Activated naive CD4-positive, alpha-beta T cell treated with anti-CD3 and anti-CD28 coated beads, Interleukin-2, amount 50 U/mL, for 16 hours (primary cell): ENCODE results near the gene RUBCNL.
A peak's percentile ranks its signal among the peaks of the same experiment; 100 is the strongest.

ENCODE experiments used
- DNase-seq: peaks from one replicate; pipeline ENCODE4 v3.0.0-alpha.2; 2020

The RUBCNL gene

DNA sequence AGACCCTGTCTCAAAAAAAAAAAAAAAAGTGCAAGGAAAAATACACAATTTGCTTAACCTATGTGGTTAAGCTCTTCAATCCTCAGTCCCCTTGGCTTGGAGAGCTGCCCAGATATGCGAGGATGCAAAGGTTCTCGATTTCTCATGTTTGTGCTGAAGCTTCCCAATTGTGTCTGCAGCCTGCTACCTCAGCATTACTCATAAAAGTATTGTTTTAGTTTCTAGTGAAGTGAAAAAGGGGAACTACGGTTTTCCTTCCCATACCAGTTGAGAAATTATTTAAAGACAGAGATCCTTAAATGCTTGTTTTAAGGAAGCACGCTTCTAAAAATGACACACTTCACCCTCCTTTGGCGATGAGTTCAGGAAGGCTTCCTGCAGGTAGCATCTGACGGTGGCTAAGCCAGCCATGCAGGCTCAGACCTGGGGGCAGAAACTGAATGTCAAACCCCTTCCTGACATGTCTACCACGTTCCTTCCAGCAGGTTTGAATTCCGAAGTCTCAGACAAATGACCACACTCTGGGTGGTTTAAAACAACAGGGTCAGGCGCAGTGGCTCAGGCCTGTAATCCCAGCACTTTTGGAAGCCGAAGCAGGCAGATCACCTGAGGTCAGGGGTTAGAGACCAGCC, 47.9 kb downstream of the RUBCNL start:
- no peak for DNase-seq

DNA sequence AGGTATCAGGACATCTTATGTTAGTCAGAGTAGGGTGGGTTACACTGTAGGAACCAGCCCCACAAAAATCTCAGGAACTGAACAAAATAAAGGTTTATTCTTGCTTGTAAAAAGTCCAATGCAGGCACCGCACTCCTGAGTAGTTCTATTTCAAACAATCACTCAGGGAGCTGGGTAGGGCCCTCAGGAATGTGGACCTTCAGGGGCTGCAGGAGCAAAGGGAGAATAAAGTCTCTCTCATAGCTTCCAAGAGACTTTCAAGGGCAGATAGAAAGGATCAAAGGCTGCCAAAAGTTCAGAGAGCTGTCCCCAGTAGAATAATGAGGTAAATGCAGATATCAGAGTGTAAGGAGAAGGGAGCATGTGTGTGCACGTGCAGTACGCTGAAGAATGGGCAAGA, 49.4 kb downstream of the RUBCNL start:
- DNase-seq, result no peak

DNA sequence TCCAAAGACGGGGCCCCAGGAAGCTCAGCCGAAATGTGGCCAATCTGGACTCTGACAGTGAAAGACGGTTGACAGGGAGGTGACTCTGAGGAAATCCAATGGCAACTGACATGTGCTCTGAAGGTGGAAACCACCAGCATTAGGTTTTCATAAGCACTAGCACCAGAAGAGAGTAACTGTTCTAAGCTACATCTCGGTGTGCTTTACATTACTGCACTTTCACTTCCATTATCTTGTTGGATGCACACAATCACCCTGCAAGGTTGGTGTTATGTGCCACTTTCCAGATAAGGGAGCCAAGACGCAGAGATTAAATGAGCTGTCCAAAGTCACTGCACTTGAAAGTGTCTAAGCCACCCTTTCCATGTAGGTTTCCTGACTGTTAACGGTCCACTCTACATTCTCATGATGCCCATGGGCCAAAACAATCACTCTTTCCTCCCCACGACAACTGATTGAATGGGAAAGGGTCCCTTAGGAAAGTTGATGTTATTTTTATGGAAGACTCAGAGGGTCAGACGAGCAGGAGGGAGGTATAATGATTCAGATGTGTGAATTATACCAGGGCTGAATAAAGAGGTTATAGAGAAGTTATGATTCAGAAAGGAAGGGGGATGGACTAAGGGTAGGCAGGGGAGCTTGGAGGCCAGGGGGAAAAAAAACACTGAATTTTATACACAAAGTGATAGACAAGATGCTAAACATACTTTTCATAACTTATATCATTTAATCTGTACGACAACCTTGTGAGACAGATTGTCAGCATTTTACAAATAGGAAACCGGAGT, 52.8 kb downstream of the RUBCNL start:
- DNase-seq, result no peak

DNA sequence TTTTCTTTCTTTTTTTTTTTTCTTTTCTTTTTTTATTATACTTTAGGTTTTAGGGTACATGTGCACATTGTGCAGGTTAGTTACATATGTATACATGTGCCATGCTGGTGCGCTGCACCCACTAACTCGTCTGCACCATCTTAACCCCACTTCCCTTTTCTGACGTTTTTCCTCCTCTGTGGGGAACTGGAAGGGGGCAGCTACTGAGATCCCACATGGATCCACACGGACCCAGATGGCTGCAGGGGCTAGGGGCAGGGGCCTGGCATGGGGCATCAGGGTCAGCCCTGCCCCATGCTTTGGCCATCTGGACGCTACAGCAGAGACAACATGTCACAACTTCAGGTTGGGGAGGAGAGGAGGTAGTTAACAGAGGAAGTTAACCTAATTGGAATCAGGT, 54.3 kb downstream of the RUBCNL start:
- DNase-seq, result no peak

DNA sequence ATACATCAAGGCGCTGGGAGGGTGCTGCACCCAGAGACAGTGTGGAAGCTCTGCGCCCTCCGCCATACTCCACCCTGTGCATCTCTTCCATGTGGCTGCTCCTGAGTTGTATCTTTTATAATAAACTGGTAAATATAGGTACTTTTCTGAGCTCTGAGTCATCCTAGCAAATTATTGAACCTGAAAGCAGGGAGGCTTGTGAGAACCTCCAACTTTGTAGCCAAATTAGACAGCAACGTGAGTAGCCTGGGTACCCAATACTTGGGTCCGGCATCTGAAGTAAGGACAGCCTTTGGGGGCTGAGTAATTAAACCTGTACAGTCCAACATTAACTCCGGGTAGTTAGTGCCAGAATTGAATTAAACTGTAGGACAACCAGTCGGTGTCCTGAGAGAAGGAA, 57.4 kb downstream of the RUBCNL start:
- DNase-seq, result no peak

DNA sequence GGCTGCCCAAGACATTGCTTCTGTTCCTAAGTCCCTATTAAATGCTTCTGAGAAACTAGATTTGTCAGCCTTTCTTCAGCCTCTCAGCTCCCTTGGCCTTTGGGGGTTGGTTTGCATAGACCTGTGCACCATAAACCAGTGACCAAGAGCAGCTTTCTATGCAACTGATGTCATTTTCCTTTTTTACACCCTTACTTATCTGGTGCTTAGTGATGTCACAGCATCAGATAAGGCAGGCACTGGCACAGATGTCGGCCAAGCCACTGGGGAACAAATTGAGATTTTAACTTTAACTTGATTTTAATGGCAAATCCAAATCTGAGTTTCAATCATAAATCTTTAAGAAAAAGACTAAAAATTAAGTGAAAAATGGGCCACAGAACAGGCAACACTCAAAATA, 59.8 kb downstream of the RUBCNL start:
- no peak for DNase-seq

DNA sequence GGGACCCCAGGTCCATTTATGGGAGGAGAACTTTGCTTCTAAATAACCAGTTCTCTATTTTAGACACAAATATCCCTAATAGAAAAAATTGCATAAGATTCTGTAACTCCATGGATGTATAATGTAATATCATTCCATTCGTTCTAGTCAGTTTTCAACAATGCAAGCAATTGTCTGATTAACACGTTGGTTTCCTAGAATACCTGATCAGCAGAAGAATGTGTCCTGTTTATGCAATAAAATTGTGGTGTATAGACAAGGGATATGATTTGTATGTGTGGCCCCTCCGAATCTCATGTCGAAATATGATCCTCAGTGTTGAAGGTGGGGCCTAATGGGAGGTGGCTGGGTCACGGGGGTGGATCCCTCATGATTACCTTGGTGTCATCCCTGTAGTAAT, 62.1 kb downstream of the RUBCNL start:
- no peak for DNase-seq

DNA sequence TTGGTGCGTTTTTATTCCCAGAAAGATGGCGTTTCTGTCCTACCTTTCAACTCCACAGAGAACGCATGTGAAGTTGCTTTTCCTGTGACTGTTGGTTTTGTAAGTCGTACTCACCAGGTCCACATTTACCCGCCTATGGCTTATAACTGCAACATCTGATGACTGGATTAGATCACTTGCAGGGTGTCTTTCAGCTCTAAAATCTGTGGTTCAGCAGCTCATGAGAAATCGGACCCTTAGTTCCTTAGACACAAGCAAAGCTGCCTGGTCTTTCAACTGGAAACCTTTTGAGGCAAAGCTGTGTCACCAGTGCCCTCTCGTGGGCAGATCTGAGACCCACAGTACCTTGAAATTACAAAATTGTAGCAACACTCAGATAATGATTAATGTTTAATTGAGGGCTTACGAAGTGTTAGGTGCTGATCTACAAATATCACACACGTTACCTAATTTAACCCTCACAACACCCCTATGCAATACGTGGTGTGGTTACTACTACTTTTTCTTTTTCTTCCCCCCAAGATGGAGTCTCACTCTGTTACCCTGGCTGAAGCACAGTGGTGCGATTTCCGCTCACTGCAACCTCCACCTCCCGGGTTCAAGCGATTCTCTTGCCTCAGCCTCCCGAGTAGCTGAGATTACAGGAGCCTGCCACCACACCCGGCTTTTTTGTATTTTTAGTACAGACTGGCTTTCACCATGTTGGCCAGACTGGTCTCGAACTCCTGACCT, 65.4 kb downstream of the RUBCNL start:
- DNase-seq, result peak; percentile 79

DNA sequence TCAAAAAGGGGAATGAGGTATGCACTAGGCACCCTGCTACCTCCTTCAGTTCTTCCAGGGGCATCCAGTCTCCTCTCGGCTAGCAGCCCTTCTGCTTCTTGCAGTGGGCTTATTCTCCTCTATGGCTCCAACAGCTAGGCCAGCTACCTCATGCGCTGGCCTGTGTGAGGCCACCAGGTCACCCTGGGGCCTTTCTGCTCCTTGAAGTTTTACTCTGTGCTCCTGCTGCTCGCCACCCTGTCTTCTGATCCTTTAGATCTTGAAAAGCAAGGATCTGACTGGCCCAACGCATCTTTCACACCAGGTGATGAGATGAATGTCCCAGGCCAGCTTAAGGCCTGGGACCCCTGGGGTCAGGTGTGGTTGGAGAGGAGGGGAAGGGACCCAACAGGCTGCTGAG, 66.2 kb downstream of the RUBCNL start:
- DNase-seq, result no peak

DNA sequence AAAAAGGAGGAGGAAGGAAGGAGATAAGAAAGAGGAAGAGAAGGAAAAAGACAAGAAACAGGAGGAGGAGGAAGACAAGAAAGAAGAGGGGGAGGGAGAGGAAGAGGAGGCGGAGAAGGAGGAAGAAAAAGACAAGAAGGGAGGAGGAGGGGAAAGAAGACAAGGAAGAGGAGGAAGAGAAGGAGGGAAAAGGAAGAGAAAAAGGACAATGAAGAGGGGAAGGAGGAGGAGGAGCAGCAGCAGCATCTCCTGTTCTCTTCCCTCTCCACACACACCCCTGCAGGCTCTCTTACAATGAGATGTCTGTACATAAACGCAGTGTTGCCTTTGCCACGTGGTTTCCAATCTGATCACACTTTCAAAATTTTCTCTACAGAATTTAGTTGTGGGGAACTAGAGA, 66.6 kb downstream of the RUBCNL start:
- no peak for DNase-seq

DNA sequence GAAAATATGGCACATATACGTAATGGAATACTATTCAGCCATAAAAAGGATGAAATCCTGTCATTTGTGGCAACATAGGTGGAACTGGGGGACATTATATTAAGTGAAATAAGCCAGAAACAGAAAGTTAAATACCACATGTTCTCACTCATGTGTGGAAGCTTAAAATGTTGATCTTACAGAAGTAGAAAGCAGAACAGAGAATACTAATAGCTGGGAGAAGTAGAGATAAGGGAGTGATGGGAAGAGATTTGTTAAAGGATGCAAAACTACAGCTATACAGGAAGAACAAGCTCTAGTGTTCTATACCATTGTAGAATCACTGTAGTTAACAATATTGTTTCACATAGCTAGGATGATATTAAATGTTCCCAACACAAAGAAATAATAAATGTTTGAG, 68.1 kb downstream of the RUBCNL start:
- no peak for DNase-seq

DNA sequence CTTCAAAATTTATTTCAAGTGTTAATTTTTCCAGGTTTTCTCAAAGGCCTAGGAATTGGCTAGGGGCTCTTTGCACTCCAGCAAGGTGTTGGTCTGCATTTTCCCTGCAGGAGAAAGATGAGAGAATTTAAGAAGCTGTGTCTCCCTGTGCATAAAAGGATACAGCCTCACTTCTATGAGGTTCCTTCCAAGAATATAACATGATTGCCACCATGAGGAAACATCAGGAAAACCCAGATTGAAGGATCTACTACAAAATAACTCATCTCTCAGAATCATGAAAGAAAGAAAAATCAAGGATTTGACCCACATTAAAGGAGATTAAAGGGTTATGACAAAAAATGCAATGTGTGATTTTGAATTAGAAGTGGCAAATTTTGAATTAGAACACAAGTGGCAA, 69.9 kb downstream of the RUBCNL start:
- no peak for DNase-seq

DNA sequence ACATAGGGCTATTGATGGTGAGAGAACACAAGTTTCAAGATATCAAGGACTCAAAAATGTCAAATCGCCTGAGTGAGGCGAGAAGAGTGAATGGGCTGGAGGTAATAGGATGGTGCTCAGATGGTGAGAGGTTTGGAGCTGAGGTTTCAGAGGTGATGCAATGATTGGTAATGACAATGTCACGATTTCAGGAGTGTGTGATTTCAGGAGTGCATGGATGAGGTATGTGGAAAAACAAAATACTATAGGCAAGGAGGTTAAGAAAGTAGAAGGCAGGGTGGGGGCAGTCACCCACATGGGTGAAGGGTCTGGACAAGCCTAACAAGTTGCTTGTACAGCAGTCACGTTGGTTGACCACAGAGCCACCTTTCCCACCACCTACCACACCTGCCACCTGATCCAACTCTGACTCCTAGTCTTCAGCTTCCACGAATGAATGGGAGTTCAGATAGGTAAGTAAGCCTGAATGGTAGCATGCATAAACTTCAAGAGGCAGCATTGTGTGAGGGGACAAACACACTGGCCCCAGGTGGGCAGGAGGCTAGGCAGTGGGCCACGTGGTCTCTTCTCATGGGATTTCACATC, 71.5 kb downstream of the RUBCNL start:
- no peak for DNase-seq

DNA sequence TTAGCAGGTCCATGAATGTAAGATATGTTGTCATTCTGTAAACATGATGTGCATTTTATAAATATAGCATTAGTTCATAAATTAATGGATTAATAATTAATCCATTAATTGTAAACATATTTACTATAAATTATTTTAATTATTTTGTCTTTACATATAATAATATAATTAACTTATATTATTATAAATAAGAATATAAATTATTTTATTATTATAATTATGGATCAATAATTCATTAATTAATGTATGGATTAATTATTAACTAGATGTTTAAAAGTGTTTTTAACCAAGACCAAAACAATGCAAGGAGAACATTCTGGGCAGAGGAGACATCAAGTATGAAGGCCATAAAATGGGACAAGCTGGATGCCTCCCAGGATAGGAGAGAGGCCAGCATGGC, 72.0 kb downstream of the RUBCNL start:
- DNase-seq, result no peak

DNA sequence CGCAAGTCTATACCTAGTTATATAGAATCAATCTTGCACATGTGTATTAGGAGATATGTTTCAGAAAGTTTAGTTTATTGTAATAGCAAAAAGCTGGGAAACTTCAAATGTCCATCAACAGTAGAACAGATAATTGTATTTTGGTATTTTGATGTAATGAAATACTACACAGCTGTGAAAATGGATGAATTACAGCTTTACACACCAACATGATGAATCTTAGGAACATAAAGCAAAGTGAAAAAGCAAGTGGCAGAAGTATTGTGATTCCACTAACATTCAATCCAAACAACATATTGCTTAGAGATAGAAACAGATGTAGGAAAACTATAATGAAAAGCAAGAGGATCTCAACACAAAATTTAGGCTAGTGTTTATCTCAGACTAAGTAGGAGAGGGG, 72.5 kb downstream of the RUBCNL start:
- no peak for DNase-seq

DNA sequence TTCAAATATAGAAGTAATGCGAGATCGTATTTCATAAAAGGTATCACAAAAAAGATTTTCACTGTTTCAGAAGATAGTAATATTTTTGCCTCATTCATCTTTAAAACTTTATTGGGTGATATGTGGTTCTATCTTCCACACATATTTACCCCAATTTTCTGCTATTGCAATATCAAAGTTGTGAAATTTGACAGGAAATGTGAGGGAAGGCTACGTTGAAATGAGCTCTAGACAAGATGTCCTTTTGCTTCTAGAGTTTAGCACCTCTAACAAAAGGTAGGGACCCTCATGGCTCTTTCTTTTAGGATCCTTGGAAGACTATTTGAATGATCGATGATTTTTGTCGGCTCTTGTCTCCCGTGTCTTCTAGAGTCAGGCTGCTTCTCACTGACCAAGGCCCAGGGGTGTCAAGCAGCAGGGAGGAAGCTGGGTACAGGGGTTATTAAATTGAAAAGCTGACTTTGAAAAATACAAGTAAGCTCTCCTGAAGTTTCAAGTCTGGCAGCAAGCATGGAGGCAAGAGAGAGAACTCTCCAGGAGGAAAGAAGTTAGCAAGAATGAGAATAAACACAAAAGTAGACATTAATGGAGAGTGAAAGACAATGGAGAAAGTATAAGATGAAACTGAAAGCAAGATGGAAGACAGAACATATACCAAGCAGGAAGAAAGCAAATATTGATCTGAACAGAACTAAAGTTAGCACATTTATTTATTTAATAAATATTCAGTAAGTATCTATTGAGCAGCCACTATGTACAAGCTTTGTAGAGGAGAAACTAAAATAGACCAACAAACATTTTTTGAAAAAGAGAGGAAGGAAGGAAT, 73.4 kb downstream of the RUBCNL start:
- DNase-seq, result no peak

DNA sequence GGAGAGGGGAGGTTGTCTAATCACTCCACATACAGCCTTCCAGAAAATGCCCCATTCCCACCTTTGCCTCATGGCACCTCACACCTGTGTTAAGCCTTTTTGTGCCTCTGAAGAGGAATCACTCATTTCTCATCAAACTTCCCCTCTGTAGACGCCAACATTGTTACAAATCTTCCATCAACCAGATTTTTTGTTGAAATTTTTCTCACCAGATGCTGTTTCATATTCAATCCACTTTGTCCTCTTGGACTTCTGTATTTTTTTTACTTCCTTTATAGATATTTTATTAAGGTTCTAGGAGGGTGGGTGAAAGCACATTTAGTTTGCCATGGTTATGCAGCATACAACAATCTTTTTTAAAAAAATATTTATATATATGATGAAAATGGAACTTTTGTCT, 74.0 kb downstream of the RUBCNL start:
- no peak for DNase-seq

DNA sequence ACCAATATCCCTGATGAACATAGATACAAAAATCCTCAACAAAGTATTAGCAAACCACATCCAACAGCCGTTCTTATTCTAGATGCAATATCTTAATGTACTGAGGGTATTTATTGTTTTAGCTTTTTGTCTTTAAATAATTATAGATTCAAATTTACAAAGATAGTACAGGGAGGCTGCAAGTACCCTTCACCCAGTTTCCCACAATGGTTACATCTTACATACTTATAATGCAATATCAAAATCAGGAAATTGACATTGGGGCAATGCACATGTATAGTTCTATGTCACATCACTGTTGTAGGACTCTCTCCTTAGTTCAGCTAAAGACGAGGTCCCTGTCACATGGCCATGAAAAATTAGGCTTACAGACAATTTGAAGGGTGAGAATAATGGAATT, 75.8 kb downstream of the RUBCNL start:
- no peak for DNase-seq

DNA sequence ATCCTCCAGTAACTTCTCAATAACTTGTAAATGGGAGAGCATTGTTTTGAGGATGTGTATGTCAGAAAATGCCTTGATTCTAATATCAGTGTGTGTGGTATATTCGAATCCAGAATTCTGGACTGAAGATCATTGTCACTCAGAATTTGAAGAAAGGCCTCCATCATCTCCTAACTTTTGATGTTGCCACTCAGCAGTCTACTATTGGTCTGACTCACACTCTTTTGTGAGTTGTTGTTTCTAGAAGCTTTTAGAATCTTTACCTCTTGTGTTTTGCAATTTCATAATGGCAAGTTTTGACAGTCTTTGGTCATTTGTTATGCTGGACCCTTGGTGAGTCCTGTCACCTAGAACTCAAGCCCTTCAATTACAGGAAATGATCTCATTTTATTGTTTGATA, 77.0 kb downstream of the RUBCNL start:
- DNase-seq, result no peak

DNA sequence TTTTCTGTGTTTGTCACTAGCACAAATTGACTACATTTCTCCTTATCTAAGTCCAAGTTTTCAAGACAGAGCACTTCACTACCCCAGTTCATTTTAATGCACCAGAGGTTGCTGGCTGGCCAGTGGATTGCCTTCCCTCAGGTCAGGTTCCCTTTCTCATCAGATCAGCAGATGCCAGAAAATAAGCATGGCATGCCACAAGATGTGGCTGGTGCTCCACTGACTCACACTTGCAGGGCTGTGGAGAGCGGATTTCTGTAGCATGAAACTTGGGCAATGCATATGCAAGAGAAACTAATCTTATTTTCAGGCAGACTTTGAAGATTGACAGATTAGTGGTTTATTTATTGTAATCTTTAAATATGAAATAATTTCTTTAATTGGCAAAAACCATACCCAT, 79.5 kb downstream of the RUBCNL start:
- no peak for DNase-seq

DNA sequence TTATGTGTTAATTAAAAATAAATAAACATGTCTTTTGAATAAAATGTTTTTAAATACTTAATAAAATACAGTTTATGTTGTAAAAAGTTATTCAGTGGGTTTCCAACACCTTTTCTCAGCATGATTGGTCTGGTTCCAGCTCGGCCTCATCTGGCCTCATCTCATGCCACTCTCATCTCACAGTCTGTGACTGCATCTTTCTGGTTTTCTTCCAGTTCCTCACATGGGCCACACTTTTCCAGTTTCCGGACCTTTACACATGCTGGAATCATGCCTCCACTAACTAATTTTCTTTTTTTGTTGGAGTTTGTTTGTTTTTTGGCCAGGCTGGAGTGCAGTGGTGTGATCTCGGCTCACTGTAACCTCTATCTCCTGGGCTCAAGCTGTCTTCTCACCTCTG, 82.5 kb downstream of the RUBCNL start:
- DNase-seq, result no peak

DNA sequence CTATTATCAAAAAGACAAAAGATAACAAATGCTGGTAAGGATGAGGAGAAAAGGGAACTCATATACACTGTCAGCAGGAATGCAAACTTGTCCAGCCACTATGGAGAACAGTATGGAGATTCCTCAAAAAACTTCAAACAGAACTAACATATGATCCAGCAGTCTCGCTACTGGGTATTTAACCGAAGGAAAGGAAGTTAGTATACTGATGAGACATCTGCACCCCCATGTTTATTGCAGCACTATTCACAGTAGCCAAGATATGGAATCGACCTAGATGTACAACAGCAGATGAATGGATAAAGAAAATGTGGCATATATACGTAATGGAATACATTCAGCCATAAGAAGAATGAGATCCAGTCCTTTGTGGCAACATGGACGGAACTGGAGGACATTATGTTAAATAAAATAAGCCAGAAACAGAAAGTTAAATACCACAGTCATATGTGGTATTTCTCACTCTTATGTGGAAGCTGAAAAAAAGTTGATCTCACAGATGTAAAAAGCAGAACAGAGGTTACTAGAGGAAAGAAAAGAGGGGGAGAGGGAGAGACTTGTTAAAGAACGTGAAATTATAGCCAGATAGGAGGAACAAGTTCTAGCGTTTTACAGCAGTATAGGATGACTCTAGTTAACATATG, 83.2 kb downstream of the RUBCNL start:
- DNase-seq, result no peak
